Measurements from ENCODE around the gene SRRM3.
"Not testable (repeated sequence)": the region's sequence is repeated elsewhere in the genome, so short reads cannot be mapped to it uniquely, and the experiment has no call there.

SRRM3 gene

DNA sequence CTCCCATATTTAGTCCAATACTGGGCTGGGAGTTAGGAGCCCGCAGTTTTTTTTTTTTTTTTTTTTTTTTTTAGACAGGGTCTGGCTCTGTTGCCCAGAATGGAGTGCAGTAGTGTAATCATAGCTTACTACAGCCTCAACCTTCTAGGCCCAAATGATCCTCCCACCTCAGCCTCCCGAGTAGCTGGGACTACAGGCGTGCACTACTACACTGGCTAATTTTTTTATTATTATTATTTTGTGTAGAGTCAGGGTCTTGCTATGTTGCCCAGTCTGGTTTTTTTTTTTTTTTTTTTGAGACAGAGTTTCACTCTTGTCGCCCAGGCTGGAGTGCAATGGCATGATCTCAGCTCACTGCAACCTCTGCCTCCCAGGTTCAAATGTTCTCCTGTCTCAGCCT, 13.7 kb downstream of the SRRM3 start:
- H3K27me3 Mint-ChIP-seq: peaks cover 42% of the 10 kb centered on the region
- not testable (repeated sequence) for H3K4me3 Mint-ChIP-seq, ATAC-seq, DNase-seq, H3K9me3 Mint-ChIP-seq, H3K27ac Mint-ChIP-seq, H3K4me1 Mint-ChIP-seq

DNA sequence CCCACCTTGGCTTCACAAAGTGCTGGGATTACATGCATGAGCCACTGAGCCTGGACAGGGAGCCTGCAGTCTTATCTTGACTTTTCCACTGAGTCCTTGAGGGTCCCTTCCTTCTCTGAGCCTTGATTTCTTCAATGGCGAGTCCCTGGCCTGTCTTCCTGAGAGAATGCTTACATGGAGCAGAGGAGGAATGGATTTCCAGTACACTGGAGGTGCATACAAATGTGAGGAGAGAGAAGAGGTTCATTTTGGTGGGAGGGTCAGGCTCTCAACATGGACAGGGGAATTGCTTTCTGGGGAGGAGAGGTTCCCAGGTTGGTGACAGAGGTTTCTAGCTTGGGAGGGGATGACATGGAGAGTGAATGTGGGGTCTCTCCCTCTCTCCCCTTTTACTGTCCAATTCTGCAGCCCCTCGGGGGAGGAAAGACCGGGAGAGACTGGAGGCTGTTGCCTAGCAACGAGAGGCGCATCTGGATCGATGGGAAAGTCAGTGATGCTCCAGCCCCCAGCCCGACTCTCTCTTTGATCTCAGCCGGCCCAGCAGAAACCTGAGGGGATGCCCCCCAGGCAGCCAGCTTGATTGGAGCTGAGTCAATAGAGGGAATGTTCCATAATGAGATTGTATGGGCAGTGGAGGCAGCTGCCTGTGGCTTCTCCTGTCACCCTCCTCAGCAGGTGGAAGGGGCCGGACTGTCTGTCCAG, 14.8 kb downstream of the SRRM3 start:
- no peak for ATAC-seq
- H3K27ac Mint-ChIP-seq: no peak overlapping the region
- no peaks in the 10 kb centered on the region for H3K4me1 Mint-ChIP-seq
- H3K27me3 Mint-ChIP-seq: peaks cover 46% of the 10 kb centered on the region
- no peak overlapping the region for H3K4me3 Mint-ChIP-seq
- H3K9me3 Mint-ChIP-seq: no peaks in the 10 kb centered on the region
- DNase-seq: no peak

DNA sequence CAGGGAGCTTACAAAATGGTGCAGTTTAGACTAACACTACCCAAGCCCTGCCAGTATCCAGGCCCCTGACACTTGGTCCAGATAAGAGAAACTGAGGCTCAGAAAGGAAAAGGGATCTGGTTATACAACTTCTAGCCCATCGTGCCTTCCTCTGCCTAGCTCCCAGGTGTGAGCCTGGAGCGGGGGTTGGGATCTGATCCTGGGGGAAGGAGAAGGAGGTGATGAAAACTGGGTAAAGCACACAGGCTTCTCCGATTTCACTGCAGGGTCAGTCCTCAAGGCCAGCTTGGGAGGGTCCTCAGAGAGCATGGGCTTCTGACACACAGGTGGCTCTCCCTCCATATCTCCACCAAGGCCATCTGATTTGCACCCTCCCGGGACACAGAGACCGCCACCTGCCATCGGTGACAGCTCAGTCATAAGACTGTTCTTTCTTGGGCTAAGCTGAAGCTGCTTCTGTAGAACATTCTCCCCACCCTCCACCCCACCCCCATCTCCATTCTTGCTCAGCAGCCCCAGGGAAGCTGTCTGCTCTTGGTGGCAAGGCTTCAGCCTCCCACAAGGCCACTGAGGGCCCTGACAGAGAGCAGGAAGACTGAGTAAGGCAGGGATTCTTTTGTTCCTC, 16.4 kb downstream of the SRRM3 start:
- H3K4me3 Mint-ChIP-seq: no peak overlapping the region
- no peak for DNase-seq
- H3K27ac Mint-ChIP-seq: no peak overlapping the region
- H3K27me3 Mint-ChIP-seq: peaks cover 58% of the 10 kb centered on the region
- ATAC-seq: no peak
- no peaks in the 10 kb centered on the region for H3K4me1 Mint-ChIP-seq
- H3K9me3 Mint-ChIP-seq: no peaks in the 10 kb centered on the region

DNA sequence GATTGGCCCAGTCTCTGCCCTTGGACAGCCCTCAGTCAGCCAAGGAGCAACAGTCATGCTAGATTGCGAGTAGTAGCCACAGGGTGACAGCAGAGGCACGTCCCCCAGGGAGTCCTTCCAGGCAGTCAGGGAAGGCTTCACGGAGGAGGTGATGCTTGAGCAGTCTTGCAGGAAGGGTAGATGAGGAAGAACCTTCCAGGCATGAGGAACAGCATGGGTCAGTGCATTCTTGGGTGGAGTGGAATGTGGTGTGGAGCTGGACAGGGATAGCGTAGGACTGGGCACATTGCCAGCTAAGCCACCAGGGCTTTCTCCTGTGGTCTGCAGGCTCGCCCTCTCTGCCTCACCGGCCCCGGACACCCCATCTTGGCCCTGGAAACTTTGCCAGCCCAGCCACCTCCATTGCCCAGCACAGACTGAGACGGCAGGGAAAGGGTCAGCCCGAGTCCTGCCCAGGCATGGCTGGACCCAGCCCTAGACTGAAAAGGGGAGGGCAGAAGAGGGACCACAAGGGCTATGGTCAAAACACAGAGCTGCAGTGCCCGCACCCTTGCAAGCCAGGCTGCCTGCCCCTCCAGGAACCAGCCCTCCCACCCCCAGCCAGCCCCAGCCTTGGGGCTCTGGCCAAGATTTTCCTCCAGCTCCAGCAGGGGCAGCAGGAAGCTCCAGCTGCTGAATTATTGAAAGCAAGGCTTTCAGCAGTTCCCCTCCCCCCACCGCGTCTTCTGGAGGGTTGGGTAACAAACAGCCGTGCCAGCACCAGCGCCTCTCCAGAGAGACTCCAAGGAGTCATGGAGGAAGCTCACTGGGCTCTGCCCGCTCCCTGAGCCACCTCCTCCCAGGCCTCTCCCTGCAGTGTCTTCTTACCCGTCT, 18.7 kb downstream of the SRRM3 start:
- DNase-seq: no peak
- H3K4me3 Mint-ChIP-seq: no peak overlapping the region
- no peaks in the 10 kb centered on the region for H3K4me1 Mint-ChIP-seq
- peaks cover 67% of the 10 kb centered on the region for H3K27me3 Mint-ChIP-seq
- peak overlapping the region in 1 of 2 donors; percentile 59 for H3K27ac Mint-ChIP-seq
- peak; percentile 23 for ATAC-seq
- no peaks in the 10 kb centered on the region for H3K9me3 Mint-ChIP-seq

DNA sequence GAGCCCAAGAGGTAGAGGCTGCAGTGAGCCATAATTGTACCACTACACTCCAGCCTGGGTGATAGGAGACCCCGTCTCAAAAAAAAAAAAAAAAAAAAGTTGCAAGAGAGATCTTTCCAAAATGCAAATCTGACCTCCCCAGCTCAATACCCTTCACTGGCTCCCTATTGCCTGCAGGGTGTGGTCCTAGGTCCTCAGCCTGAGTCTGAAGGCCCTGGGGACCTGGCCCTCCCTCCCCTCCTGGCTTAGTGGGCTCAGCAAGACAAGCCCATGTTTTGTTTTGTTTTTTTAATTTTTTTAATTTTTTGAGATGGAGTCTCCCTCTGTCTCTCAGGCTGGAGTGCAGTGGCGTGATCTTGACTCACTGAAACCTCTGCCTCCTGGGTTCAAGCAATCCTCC, 20.6 kb downstream of the SRRM3 start:
- no peak overlapping the region for H3K27ac Mint-ChIP-seq
- H3K4me1 Mint-ChIP-seq: no peaks in the 10 kb centered on the region
- no peak overlapping the region for H3K4me3 Mint-ChIP-seq
- DNase-seq (no peak), ATAC-seq (no peak)
- H3K9me3 Mint-ChIP-seq: no peaks in the 10 kb centered on the region
- H3K27me3 Mint-ChIP-seq: peaks cover 68% of the 10 kb centered on the region

DNA sequence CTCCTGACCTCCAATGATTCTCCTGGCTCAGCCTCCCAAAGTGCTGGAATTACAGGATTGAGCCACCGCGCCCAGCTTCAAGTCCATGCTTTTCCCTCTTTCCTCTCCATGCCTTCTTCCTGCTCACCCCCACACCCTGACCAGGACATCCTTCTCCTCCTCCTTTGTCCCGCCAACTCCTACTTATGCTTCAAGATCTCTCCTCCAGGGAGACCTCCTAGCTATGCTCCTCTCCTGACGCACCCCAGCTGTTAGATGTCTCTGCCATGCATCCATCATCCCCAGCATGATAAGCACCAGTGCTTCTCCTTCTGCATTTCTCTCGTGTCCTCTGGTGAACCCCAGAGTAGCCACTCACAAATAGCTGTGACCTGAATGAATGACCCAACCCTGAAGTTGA, 21.1 kb downstream of the SRRM3 start:
- Mint-ChIP-seq H3K9me3 (no peaks in the 10 kb centered on the region), H3K4me1 (no peaks in the 10 kb centered on the region), H3K27me3 (peaks cover 67% of the 10 kb centered on the region), H3K4me3 (no peak overlapping the region), H3K27ac (peak overlapping the region in 1 of 2 donors; percentile 57)
- no peak for DNase-seq
- ATAC-seq: no peak

DNA sequence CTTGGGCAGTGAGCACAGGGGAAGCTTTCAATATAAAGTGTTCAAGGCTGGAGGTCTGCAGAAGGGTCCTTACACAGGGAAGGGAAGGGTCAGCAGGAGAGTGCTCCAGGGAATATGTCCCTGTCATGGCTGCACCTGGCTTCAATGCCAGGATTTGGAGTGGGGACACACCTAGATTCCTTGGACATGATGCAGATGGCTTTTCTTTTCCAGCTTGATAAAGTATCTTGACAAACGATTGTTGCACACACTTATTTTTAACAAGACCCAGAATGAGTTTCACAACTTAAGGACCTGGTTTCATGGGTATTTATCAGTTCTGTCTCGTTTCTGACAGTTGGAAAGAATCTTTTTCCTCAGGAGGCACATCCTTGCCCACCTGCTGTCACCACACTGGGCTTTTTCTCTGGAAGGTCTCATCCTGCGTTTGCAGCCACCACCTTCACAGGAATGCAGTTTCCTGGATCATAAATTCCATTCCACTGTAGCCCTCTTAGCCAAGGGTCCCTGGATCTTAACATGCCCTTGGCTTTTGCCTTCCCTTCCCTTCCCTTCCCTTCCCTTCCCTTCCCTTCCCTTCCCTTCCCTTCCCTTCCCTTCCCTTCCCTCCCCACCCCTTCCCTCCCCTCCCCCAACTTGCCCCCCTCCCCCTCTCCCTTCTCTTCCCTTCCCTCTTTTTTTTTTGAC, 21.7 kb downstream of the SRRM3 start:
- H3K4me1 Mint-ChIP-seq: no peaks in the 10 kb centered on the region
- no peak for ATAC-seq
- no peak overlapping the region for H3K27ac Mint-ChIP-seq
- no peak overlapping the region for H3K4me3 Mint-ChIP-seq
- H3K27me3 Mint-ChIP-seq: peaks cover 61% of the 10 kb centered on the region
- DNase-seq: no peak
- no peaks in the 10 kb centered on the region for H3K9me3 Mint-ChIP-seq

DNA sequence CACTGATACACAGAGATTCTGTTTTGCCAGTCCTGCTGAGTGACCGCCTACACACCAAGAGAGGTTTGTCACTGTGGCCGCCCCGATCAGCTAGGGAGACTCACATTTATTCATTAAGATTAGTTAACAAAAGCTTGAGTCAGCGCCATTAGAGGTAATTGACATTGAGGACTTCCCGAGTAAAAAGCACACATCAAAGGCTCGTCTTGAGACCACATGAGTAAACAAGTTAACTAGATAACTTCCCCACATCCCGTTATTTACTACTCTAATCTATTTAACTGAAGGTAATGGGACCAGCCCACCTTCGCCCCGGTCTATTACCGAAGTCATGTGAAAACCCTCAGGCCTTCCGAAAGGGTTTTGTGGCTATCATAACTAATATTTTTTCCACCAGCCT, 23.0 kb downstream of the SRRM3 start:
- Mint-ChIP-seq H3K27me3 (peaks cover 62% of the 10 kb centered on the region), H3K4me1 (no peaks in the 10 kb centered on the region), H3K27ac (no peak overlapping the region), H3K9me3 (no peaks in the 10 kb centered on the region), H3K4me3 (no peak overlapping the region)
- ATAC-seq (no peak), DNase-seq (no peak)

DNA sequence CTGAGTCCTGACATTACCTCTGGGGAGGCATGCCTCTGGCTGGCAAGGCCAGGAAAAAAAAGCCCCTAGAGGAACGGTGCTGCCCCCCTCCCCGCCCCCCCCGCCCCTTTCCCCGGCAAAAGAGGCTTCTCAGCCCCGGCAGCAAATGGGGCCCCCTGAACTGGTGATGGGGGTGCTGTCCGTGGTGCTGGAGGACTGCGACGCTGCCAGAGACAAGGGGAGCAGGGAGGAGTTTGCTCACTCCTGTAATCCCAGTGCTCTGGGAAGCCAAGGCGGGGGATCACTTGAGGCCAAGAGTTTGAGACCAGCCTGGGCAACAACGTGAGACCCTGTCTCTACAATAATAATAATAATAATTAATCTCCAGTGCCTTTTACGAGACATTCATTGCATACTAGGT, 23.7 kb downstream of the SRRM3 start:
- no peak overlapping the region for H3K27ac Mint-ChIP-seq
- H3K9me3 Mint-ChIP-seq: no peaks in the 10 kb centered on the region
- no peaks in the 10 kb centered on the region for H3K4me1 Mint-ChIP-seq
- DNase-seq (no peak), ATAC-seq (no peak)
- H3K27me3 Mint-ChIP-seq: peaks cover 68% of the 10 kb centered on the region
- no peak overlapping the region for H3K4me3 Mint-ChIP-seq

DNA sequence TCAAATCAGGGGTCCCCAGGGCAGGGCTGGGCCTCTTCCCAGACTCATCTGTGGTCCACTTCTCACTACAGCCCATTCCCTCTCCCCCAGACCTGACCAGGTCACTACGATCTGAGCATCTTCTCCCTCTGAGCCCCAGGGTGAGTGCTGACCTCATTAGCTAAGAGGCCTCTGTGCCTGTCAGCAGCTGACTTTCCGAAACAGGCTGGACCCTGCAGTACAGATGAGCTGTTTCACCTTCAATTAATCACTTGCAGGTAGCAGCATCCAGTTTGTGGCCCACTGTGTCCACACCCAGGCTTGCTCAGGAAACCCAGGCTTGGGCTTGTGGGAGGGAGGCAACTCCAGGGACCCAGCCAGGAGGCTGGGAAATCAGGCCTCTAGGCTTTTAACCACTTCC, 24.3 kb downstream of the SRRM3 start:
- Mint-ChIP-seq H3K27me3 (peaks cover 74% of the 10 kb centered on the region), H3K27ac (no peak overlapping the region), H3K4me1 (no peaks in the 10 kb centered on the region)

DNA sequence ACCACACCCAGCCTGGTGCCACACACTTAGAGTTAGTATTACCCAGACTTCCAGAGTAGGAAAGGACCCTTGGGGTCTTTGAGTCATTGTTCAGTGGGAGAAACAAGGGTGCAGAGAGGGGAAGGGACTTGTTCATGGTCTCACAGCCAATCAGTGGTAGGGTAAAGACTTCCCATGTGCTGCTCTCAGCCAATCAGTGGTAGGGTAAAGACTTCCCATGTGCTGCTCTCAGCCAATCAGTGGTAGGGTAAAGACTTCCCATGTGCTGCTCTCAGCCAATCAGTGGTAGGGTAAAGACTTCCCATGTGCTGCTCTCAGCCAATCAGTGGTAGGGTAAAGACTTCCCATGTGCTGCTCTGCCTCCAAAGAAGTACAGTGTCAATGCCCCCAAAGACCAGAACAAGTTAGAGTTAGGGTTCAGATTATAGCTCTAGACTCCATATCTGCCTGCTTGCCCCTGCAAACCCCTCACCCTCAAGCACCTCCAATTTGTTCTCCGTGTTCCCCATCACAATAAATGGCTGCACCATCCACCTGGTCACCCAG, 25.3 kb downstream of the SRRM3 start:
- not testable (repeated sequence) for H3K4me1 Mint-ChIP-seq, H3K27ac Mint-ChIP-seq, DNase-seq, H3K9me3 Mint-ChIP-seq, ATAC-seq, H3K4me3 Mint-ChIP-seq
- peaks cover 76% of the 10 kb centered on the region for H3K27me3 Mint-ChIP-seq

More for the DNA sequence above, 24.3 kb downstream of the SRRM3 start:
- no peak for ATAC-seq
- no peaks in the 10 kb centered on the region for H3K9me3 Mint-ChIP-seq
- no peak overlapping the region for H3K4me3 Mint-ChIP-seq
- no peak for DNase-seq

DNA sequence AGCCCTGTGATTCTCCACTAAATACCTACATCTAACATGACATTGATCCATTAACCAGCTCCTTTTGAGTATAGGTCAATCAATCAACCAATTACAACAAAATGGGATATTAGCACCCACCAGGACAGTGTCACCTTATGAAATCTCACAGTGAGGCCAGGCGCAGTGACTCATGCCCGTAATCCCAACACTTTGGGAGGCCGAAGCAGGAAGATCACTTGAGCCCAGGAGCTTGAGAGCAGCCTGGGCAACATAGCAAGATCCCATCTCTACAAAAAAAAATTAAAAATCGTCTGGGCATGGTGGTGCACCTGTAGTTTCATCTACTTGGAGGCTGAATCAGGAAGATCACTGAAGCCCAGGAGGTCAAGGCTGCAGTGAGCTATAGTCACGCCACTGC, 28.5 kb downstream of the SRRM3 start:
- H3K27me3 Mint-ChIP-seq: peaks cover 83% of the 10 kb centered on the region
- ATAC-seq (no peak), DNase-seq (no peak)
- H3K9me3 Mint-ChIP-seq: no peaks in the 10 kb centered on the region
- H3K27ac Mint-ChIP-seq: no peak overlapping the region
- no peaks in the 10 kb centered on the region for H3K4me1 Mint-ChIP-seq
- H3K4me3 Mint-ChIP-seq: no peak overlapping the region

DNA sequence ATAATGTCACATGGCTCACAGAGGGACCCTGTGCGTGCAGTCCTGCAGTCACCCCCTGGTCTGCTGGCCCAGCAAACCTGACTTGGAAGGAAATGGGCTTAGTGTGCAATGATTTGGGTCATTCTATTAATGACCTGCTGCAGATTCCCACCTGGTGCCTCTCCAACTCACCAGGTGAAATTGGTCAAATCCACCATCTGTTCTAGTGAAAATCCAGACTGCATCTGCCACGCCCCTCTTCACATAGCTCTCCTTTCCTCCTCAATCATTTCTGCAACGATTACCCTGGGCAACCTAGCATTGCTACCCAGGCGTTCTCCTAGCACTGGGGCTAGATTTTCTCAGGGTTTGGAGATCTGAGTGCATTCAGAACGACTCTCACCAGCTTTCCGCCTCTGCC, 29.4 kb downstream of the SRRM3 start:
- DNase-seq (no peak), ATAC-seq (no peak)
- H3K9me3 Mint-ChIP-seq: no peaks in the 10 kb centered on the region
- H3K27me3 Mint-ChIP-seq: peaks cover 76% of the 10 kb centered on the region
- no peak overlapping the region for H3K4me3 Mint-ChIP-seq
- no peak overlapping the region for H3K27ac Mint-ChIP-seq
- no peaks in the 10 kb centered on the region for H3K4me1 Mint-ChIP-seq

DNA sequence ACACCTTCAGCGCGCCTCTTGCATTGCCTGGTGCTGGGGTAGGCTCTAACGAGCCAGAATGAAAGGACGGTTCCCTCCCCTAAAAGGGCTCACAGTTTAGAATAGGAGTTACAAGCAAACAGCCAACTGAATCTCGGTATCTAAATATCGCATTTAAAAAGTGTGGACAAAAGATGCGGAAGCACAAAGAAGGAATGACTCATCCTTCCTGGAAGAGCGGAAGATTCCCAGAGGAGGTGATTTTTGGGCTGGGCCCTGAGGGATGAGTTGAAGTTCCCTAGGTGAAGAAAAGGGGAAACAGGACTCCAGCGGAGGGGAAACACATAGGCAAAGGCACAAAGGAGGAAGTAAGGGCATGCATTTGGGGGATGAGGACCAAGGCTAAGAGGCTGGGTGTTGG, 29.9 kb downstream of the SRRM3 start:
- H3K9me3 Mint-ChIP-seq: no peaks in the 10 kb centered on the region
- H3K4me1 Mint-ChIP-seq: no peaks in the 10 kb centered on the region
- H3K27me3 Mint-ChIP-seq: peaks cover 76% of the 10 kb centered on the region
- no peak for DNase-seq
- no peak overlapping the region for H3K27ac Mint-ChIP-seq
- ATAC-seq: no peak
- no peak overlapping the region for H3K4me3 Mint-ChIP-seq

DNA sequence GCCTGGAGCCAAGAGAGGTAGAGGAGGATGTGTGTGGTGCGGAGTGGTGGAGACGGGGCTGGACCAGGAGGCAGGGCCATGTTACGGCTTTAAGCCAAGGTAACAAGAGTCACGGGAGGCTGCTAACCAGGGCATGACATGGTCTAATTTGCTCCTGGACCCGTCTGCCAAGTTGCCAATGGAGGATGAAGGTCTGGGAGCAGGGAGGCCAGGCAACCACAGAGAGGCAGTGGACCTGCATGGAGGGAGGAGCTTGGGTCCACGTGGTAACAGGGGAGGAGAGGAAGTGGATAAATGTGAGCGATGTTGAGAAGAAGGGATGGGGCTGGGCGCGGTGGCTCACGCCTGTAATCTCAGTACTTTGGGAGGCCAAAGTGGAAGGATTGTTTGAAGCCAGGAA, 31.0 kb downstream of the SRRM3 start:
- Mint-ChIP-seq H3K9me3 (no peaks in the 10 kb centered on the region), H3K27me3 (peaks cover 79% of the 10 kb centered on the region), H3K4me1 (no peaks in the 10 kb centered on the region), H3K4me3 (no peak overlapping the region), H3K27ac (no peak overlapping the region)
- ATAC-seq (no peak), DNase-seq (no peak)

Data from stimulated activated naive CD8-positive, alpha-beta T cell treated with anti-CD3 and anti-CD28 coated beads, Interleukin-15, amount 100 ng/mL, for 72 hours (primary cell).